Endometrium (tissue), 2 donors: Measurements from ENCODE around the gene CISD1.
A peak's percentile ranks its signal among the peaks of the same experiment; 100 is the strongest.

Source experiments
- FAIRE-seq: peaks from 2 replicates; lab custom pipeline; 2012; peaks lifted over from hg19 to GRCh38; lab: Jason Lieb, UNC
- donor health status: control.
- donor health status: control.

The CISD1 gene

DNA sequence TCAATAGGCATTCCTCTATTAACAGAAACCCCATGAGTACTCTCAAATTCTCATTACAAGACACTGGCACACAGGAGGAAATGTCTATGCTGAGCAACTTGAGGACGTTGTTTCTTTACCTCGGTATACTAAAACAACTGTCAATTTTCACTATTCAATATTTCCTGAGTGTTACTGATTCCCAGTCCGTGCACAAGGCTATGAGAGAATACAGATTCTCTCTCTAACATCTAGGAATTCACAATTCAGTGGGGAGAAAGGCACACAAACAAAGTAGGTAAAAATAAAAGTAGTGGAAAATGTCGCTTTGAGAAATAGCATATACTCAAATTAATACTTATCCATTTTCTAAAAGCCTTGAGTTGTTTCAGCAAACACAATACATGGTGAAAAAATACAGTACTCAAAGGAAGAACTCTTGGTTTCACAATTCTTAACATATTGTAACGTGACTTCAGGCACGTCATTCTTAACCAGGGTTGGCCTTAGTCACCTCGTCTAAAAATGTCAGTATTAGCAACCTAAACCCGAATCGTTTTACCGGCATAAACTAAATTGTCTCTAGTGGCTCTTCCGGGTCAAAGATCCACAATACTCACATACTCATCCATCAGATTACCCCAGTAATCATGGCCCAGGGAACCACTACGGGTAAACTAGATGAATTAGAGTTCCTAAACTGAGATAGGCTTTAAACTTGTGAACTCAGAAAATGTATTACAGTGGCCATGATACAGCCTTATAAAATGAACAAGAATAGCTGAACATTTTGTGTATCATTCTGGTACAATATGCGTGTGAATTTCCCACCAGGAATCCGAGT, 2.7 kb upstream of the CISD1 start:
- FAIRE-seq: no peak

DNA sequence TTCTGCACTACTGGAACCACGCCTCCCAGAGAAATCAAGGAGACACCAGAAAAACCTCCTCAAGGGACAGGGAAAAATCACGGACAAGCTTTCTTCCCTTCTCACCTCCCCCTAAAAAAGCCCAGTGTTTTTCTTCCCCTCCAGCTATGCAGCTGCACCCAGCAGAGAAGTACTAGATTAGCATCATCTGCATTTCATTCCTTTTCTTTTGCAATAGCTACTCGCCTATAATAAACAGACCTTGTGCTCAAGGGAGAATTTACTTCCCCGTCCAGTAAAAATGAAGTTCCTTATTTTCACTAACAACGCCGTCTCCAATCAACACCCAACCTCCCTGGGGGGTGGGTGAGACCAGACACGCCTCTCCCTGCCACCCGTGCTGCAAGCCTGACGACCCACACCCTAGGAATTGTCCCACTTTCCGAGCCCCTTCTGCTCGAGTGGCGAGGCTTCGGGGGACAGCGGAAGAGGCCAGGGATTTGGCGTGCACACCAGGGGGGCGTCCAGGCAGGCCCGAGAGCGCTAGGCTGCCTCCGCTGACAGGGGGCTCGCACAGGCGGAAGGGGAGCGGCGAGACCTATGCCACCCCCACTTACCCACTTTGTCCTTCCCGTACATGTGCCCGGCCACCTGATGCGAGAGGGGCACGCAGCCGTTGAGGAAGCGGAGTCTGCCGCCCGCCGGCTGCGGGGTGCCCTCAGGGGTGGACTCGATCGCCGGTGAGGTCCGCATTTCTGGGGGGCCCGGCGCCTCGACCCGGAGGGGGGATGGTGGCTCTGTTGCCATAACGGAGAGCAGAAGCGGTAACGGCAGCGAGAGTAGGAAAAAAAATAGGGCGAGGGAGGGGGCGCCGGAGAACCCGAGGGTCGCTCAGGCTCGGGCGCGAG, 1.9 kb upstream of the CISD1 start:
- FAIRE-seq: no peak

DNA sequence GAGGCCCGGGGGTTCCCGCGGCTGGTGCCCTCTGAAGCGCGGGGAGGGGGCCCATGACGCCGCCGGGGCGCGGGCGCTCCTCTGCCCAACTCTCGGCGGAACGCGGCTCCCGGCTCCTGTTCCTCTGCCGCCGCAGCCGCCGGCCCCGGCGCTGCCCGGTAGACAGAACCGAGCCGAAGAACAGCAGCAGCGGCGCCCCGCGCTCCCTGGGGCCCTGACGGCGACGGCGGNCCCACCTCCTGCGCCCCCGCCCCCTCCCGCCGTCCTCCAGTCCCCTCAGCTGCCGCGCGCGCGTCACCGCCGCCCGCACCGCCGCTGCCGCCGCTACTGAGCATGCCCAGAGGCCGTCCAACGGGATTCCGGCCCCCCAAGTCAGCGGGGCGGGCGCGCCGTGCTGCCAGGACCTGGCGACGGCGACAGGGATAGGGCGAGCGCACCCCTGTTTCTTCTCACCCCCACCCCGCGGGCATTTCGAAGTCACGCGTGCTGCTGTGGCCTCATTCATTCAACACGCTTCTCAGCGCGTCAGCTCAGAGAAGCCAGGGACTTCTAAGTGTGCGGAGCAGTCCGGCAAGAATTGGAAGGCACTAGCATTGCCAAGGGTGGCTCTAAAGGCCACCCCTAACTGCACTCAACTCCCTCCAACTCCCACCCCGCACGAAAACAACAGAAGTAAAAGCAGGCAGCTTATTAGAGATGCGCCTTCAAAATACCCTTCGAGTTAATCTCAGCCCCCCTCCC, 1.1 kb upstream of the CISD1 start, which contains the start of gene IPMK:
Gene IPMK, minus strand, starts transcription at position 182 of the 741 bp plus-strand sequence. CDS start 283 bp downstream, outside the sequence.
- no peak for FAIRE-seq

DNA sequence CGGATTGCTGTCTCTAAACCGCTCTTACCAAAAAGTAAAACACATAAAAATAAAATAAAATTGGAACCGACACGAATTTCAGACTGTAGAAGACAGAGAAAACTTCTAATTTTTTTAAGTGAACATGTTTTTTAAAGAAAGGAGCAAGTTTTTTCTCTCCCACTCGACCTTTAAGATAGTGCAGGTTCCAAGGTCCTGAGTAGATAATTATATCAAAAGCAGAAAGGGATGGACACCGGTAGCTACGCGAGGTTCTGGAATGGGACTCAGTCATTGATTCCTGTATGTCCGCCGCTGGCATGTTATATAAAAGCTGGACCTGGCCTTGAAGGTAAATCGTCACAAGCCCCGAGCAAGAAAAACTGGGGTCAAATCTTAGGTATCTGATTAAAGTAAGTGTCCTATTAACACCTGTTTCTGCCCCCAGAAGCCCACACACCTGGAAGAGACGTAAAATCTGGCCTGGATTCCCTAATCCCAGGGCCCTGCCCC, 462 bp upstream of the CISD1 start:
- no peak for FAIRE-seq

DNA sequence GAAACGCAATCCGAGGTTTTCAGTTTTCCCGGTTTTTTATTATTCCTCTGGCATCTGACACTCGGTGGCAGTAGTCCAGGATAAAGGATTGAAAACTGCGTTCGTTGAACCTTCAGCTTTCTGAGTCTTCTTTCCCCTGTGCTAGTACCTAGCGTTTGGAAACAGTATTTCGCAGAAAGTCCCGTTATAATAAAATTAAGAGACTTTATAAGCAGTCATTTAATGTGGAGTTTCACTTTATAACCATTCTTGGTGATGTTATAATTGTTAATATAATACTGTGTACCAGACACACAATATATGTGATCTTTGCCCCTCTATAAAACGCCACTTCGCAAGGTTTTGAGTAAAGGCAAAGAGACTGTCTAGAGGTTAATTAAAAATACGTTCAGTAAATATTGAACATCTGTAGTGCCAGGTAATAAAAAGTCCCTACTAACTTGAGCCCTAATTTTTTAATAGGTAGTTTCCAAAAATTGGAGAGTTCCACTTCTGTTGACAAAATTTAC, 874 bp downstream of the CISD1 start:
- no peak for FAIRE-seq

DNA sequence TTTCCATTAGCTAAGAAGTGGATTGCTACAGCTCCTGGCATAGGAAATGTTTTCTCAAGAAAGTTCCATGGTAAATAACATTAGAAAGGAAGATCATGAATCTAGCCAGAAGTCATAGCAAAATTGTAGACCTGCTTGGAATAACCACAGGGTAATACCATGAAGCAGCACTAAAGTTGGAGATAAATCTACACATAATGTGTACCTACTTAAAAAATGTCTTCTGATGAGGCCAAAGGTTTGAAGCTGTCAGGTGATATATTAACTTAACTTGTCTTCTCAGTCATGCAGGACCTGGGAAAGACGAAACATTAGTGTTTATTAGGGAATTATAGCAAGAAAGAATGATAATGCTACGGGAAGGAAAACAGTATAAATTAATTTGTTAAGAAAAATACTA, 6.3 kb downstream of the CISD1 start:
- no peak for FAIRE-seq

DNA sequence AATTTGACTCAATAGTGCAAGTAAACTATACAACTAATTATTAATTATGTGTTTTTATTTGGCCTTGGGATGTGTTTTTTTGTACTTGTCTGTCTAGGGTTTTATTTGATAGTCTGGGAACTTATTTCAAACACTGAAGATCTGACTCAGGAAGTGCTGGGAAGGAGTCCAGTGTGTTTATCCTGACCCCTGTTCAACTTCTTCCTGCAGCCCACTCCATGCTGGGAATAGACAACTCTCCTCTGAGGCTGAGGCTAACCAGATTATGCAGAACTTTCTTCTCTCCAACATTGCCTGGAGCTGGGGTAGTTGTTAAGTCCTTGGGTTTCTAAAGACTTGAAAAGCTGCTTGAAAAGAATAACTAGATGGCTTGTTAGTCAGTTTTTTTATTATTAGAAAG, 6.9 kb downstream of the CISD1 start:
- FAIRE-seq: no peak

DNA sequence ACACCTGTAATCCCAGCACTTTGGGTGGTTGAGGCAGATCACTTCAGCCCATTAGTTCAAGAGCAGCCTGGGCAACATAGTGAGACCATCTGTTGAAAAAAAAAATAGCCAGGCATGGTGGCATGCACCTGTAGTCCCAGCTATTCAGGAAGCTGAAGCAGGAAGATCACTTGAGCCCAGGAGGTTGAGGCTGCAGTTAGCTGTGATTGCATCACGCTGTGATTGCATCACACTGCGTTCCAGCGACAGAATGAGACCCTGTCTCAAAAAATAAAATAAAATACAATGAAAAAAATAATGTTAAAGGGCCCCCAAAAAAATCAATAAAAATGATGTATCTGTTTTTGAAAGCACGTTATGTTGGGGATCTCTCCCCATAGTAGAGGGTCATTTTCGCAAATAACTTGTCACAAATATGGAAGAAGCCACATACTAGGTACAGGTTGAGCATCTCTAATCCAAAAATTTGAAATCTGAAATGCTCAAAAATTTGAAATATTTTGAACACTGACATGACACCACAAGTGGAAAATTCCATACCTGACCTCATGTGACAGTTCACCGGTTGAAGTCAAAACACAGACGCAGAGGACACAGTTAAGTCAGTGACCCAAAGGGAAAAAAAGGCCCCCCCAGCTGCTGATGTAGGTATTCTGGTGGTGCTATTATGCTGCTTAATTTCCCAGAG, 9.5 kb downstream of the CISD1 start:
- no peak for FAIRE-seq

DNA sequence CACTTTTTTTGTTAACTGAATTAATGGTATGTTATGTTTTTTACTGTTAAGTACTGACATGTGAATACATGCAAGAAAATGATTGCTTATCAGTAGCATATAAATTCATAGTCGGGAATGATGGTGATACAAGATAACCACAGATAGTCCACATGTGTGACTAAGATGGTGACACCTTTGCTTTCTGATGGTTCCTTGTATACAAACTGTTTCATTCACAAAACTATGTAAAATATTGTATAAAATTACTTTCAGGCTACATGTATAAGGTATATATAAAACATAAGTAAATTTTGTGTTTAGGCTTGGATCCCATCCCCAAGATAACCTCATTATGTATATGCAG, 10.0 kb downstream of the CISD1 start:
- FAIRE-seq: no peak

DNA sequence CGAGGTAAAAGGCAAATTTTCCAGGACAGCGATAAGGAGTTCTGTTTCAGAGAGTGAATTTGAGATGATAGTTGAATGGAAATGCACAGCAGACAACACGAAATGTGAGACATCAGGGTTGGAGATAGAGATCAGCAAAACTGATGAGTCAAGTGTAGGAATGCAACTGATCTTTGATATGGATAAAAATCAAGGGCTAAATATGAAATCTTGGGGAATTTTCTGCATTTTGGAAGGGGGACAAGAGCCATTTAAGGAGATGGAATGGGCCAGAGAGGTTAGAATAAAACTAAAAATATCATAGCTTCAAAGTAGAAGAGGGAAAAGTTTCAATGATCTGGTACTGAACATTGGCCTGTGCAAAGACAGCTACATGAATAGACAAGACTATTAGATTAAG, 11.5 kb downstream of the CISD1 start:
- no peak for FAIRE-seq

DNA sequence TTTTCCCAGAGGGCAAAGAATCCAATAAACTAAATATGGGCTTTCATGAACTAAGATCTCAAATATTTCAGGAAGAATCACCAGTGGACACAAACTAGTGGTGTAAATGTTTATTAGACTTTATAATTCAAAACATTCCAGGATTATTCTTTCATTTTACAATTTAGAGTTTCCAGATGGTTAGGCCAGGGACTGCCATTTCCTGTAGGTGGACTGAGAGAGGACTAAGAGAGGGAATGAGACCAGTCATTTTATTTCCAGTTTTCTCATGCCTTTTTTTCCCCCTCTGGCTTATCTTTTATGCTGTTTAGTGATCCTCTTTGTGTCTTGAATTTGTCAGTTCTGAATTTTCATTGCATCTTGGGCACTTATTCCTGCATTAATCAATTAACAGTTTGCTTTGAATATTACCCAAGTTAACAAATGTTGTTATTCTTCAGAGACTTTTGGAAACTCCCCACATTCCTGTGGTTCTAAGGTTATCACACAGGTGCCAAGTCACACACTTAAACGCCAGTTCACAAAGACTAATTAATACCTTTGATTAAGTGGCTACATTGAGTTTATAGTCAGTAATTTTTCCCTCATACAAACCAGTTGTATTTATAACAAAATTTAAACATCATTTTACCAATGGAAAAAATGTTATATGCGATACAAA, 12.3 kb downstream of the CISD1 start:
- FAIRE-seq: peak; percentile 57

DNA sequence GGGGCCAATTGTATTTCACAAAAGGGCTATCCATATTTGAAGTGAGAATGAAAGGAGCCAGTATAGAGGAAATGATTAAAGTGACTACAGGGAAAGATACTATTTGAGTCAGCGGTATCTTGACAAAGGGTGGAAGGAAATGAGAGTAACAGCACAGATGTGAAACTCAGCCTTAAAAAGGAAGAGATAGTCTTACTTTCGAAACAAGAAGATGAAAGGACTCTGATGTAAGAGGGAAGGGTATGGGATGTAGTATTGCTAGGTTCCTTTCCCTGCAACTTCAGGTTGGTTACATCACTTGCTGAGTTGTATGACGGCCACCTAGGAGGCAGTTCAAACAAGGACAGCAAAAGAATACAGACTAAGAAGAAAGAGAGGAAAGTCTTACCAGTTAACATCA, 13.7 kb downstream of the CISD1 start:
- no peak for FAIRE-seq

DNA sequence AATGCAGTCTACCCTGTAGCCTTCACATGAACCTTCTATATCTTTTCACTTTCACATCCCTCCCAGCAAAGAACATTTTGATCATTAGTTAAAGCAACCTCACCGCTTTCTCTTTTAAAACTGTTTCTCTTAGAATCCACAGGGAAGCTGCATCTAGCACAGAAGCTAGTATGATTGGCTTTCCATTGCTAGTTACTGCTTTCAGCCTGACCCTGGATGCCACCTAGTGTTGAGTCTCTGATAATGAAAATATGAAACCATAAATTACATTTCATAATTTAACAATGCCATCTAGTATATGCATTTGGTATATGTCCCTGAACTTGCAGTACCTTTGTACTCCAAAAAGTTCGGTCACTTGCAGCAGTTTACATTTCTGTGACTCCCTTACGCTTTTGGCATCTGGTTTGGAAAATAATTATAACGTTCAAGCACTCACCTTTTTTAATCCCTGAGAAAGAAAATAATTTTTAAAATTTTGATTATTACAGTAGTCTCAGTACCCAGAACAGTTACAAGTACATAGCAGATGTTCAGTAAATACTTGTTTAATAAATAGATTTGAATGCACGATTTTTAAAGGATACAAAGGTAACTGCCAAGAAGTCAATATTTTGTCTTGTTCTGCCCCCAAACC, 22.7 kb downstream of the CISD1 start:
- FAIRE-seq: no peak

DNA sequence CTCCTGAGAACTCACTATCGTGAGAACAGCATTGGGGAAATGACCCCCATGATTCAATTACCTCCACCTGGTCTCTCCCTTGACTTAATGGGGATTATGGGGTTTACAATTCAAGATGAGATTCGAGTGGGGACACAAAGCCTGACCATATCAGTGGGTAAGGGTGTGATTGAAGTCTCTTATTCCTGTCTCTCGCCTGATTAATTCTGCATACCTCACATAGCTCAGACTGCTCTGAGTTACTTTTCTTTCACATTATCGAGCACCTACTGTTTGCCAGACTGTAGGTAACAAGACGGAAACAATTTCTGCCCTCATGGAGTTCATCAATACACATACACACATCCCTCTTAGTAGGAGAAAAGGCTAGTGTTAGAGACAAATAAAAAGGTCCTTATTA, 25.0 kb downstream of the CISD1 start:
- no peak for FAIRE-seq

DNA sequence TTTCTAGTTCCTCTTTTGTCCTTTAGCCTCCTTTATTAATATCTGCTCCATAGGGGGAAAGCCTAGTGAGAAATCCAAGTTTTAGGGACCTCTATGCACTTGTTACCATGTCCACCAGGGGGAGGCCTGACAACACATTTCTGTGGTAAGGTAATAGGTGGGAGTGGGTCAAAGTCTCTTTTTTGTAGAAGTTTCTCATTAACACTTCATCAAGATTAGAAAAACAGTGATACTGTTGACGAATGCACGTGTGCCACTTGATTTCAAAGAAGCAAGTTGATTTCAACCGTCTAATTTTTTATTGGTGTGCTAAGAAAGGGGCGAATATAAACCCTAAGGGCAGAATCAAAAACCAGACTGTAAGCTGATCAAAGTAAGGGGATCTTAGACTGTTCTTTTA, 30.6 kb downstream of the CISD1 start:
- FAIRE-seq: peak; percentile 58

DNA sequence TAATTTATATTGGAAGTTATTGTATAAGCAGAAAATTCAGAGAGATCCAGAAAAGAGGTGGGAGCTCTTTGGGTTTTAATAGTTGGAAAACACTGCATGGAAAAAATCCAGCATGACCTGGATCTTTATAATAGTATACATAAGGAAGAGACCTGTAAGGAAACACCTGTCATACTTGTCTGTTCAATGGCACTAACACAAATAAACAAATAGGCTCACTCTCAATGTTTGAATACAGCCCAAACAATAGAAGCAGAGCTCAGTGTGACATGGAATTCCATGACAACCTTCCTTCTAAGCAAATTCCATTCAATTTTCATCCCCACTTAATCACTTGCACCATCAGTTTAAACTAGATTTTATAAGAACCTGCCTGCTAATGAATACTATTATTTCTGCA, 31.7 kb downstream of the CISD1 start:
- FAIRE-seq: no peak

DNA sequence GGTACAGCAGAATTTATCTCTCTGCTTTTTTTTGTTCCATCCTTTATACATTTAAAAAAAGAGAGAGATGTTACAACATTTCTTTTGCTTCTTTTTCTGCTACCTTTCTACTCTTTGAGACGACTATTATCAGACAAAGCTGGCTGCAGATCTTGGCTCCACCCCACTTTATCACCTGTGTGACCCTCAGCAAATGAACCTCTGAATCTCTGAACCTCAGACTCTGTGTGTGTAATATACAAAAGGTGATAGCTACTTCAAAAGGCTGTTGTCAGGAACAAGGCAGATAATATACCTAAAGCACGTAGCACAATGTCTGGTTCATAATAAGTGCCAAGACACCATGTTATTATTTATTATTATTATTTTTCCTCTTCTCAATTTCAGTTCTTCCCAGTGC, 33.3 kb downstream of the CISD1 start:
- no peak for FAIRE-seq

DNA sequence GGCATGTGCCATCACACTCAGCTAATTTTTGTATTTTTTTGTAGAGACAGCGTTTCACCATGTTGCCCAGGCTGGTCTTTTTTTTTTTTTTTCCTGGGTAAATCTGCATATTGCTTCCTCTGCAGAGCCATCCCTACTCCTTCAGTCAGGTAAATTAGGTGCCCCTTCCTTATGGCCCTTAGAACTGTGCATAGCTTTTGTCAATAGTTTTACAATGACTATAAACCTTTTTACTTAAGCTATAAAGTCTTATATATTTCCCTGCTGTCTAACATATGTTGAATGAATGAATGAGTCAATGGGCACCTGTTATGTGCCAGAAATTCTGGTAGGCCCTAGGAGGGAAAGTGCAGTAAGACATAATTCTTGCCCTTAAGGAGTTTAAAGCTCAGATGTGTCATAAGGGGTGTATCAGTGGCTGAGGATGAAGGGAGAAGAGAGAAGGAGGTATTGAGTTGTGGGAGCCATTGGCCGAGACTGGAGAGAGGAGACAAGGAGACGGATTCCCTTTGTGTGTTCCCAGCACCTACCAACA, 35.2 kb downstream of the CISD1 start:
- FAIRE-seq: no peak

DNA sequence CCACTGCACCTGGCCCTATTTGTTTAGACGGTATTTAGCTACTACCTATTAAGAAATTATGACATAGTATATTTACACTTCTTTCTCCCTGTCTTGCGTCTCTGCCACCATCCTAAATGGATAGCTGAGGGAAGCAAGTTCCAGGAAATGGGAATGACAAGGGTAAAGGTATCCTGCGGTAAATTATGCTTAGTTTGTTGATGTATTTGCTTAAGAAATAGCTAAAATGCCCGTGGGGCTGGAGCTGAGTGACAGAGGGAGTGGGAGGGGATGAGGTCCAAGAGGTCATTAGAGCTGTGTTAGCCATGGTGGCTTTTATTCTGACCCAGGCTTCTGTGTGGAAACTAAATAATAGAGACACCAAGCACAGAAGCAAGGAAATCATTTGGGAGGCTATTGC, 36.9 kb downstream of the CISD1 start:
- FAIRE-seq: no peak

DNA sequence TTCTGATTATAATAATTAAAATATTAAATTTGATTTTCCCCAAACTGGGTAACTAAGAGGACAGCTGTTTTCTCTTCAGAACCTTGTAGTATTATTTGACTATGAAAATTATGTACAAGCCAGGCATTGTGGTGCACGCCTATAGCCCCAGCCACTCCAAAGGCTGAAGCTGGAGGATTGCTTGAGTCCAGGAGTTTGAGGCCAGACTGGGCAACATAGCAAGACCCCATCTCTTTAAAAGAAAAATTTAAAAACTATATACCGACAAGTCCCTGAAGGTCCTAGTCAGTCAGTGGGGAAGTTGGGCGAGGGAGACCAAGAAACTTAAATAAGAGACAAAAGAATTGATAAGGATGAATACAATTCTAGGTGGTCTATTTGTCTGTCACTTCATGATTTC, 38.7 kb downstream of the CISD1 start:
- FAIRE-seq: no peak
